Dendritic cell treated with granulocyte-macrophage colony-stimulating factor and Interleukin-4, amounts not matched to agents 40 ng/mL and 50 ng/mL, for 4 days (primary cell): ENCODE results near the gene OSBPL6.
"Not testable (repeated sequence)": the region's sequence is repeated elsewhere in the genome, so short reads cannot be mapped to it uniquely, and the experiment has no call there.

Experiments used
- H3K27ac Mint-ChIP-seq: one replicate; pipeline ENCODE4 v1.8.0; 2022; ENCODE audit warnings: mild to moderate bottlenecking, mixed read lengths
- H3K27me3 Mint-ChIP-seq: one replicate; pipeline ENCODE4 v1.8.0; 2022; ENCODE audit warnings: mild to moderate bottlenecking, mixed read lengths
- H3K36me3 Mint-ChIP-seq: one replicate; pipeline ENCODE4 v1.8.0; 2022; ENCODE audit warnings: low read depth, mixed read lengths
- H3K4me1 Mint-ChIP-seq: one replicate; pipeline ENCODE4 v1.8.0; 2022; ENCODE audit warnings: low read depth, mixed read lengths
- H3K4me3 Mint-ChIP-seq: one replicate; pipeline ENCODE4 v1.8.0; 2022; ENCODE audit warnings: mild to moderate bottlenecking, moderate library complexity, mixed read lengths
- H3K9me3 Mint-ChIP-seq: one replicate; pipeline ENCODE4 v1.8.0; 2022; ENCODE audit warnings: mixed read lengths
- intact Hi-C: fragments of 100-400 bp; cut with micrococcal nuclease; formaldehyde crosslinking; loops from one replicate; pipeline ENCODE4 v1.15.0; 2022

The OSBPL6 gene

GRCh38 chr2:178324077-178324476 lies 129.8 kb downstream of the OSBPL6 start:
- intact Hi-C loops, result no loop called here
- Mint-ChIP-seq H3K27ac (no peak overlapping the region), H3K4me1 (no peaks in the 10 kb centered on the region), H3K9me3 (no peaks in the 10 kb centered on the region), H3K36me3 (no peaks in the 10 kb centered on the region), H3K27me3 (no peaks in the 10 kb centered on the region), H3K4me3 (no peak overlapping the region)

GRCh38 chr2:178325268-178325667 lies 131.0 kb downstream of the OSBPL6 start:
- Mint-ChIP-seq H3K4me3 (no peak overlapping the region), H3K27ac (no peak overlapping the region), H3K36me3 (no peaks in the 10 kb centered on the region), H3K9me3 (no peaks in the 10 kb centered on the region), H3K4me1 (no peaks in the 10 kb centered on the region), H3K27me3 (no peaks in the 10 kb centered on the region)
- intact Hi-C loops, result no loop called here

GRCh38 chr2:178327516-178327915 lies 133.2 kb downstream of the OSBPL6 start:
- H3K27ac Mint-ChIP-seq, result no peak overlapping the region
- no peaks in the 10 kb centered on the region for H3K27me3 Mint-ChIP-seq
- no peaks in the 10 kb centered on the region for H3K36me3 Mint-ChIP-seq
- H3K9me3 Mint-ChIP-seq, result no peaks in the 10 kb centered on the region
- no peaks in the 10 kb centered on the region for H3K4me1 Mint-ChIP-seq
- H3K4me3 Mint-ChIP-seq, result no peak overlapping the region
- intact Hi-C loops, result no loop called here

- no peaks in the 10 kb centered on the region for H3K36me3 Mint-ChIP-seq
- H3K4me3 Mint-ChIP-seq, result no peak overlapping the region
- H3K27ac Mint-ChIP-seq, result no peak overlapping the region
- no peaks in the 10 kb centered on the region for H3K9me3 Mint-ChIP-seq
- H3K4me1 Mint-ChIP-seq, result no peaks in the 10 kb centered on the region
- intact Hi-C loops, result no loop called here
- no peaks in the 10 kb centered on the region for H3K27me3 Mint-ChIP-seq
Measured at GRCh38 chr2:178328037-178328436, 133.7 kb downstream of the OSBPL6 start.

GRCh38 chr2:178330175-178331017 lies 136.1 kb downstream of the OSBPL6 start:
- Mint-ChIP-seq H3K36me3 (no peaks in the 10 kb centered on the region), H3K9me3 (no peaks in the 10 kb centered on the region), H3K27ac (no peak overlapping the region), H3K27me3 (no peaks in the 10 kb centered on the region), H3K4me1 (no peaks in the 10 kb centered on the region), H3K4me3 (no peak overlapping the region)
- intact Hi-C loops, result no loop called here

GRCh38 chr2:178331474-178332432 lies 137.4 kb downstream of the OSBPL6 start:
- Mint-ChIP-seq H3K4me1 (no peaks in the 10 kb centered on the region), H3K27me3 (no peaks in the 10 kb centered on the region), H3K4me3 (no peak overlapping the region), H3K27ac (no peak overlapping the region), H3K36me3 (no peaks in the 10 kb centered on the region), H3K9me3 (no peaks in the 10 kb centered on the region)
- intact Hi-C loops, result no loop called here

- no peaks in the 10 kb centered on the region for H3K36me3 Mint-ChIP-seq
- no peaks in the 10 kb centered on the region for H3K9me3 Mint-ChIP-seq
- H3K4me3 Mint-ChIP-seq, result no peak overlapping the region
- no peak overlapping the region for H3K27ac Mint-ChIP-seq
- H3K4me1 Mint-ChIP-seq, result no peaks in the 10 kb centered on the region
- intact Hi-C loops, result no loop called here
- no peaks in the 10 kb centered on the region for H3K27me3 Mint-ChIP-seq
Measured at GRCh38 chr2:178333851-178334250, 139.5 kb downstream of the OSBPL6 start.

- Mint-ChIP-seq H3K27ac (no peak overlapping the region), H3K4me3 (no peak overlapping the region), H3K9me3 (no peaks in the 10 kb centered on the region), H3K27me3 (no peaks in the 10 kb centered on the region), H3K36me3 (no peaks in the 10 kb centered on the region), H3K4me1 (no peaks in the 10 kb centered on the region)
- intact Hi-C loops, result no loop called here
Measured at GRCh38 chr2:178335230-178335629, 140.9 kb downstream of the OSBPL6 start.

GRCh38 chr2:178344121-178344520 lies 149.8 kb downstream of the OSBPL6 start:
- intact Hi-C loops, result no loop called here
- H3K27me3 Mint-ChIP-seq, result no peaks in the 10 kb centered on the region
- no peak overlapping the region for H3K4me3 Mint-ChIP-seq
- H3K4me1 Mint-ChIP-seq, result no peaks in the 10 kb centered on the region
- no peaks in the 10 kb centered on the region for H3K9me3 Mint-ChIP-seq
- H3K27ac Mint-ChIP-seq, result no peak overlapping the region
- no peaks in the 10 kb centered on the region for H3K36me3 Mint-ChIP-seq

- no peaks in the 10 kb centered on the region for H3K9me3 Mint-ChIP-seq
- H3K27me3 Mint-ChIP-seq, result no peaks in the 10 kb centered on the region
- no peaks in the 10 kb centered on the region for H3K36me3 Mint-ChIP-seq
- no peaks in the 10 kb centered on the region for H3K4me1 Mint-ChIP-seq
- intact Hi-C loops, result no loop called here
- H3K4me3 Mint-ChIP-seq, result no peak overlapping the region
- H3K27ac Mint-ChIP-seq, result no peak overlapping the region
Measured at GRCh38 chr2:178345951-178346350, 151.6 kb downstream of the OSBPL6 start.

- H3K27ac Mint-ChIP-seq, result no peak overlapping the region
- no peaks in the 10 kb centered on the region for H3K4me1 Mint-ChIP-seq
- no peak overlapping the region for H3K4me3 Mint-ChIP-seq
- no peaks in the 10 kb centered on the region for H3K36me3 Mint-ChIP-seq
- no peaks in the 10 kb centered on the region for H3K27me3 Mint-ChIP-seq
- intact Hi-C loops, result no loop called here
- peaks cover 20% of the 10 kb centered on the region for H3K9me3 Mint-ChIP-seq
Measured at GRCh38 chr2:178350051-178350450, 155.7 kb downstream of the OSBPL6 start.

GRCh38 chr2:178357704-178358103 lies 163.4 kb downstream of the OSBPL6 start:
- H3K36me3 Mint-ChIP-seq, H3K4me1 Mint-ChIP-seq, H3K27me3 Mint-ChIP-seq, H3K4me3 Mint-ChIP-seq, H3K27ac Mint-ChIP-seq, intact Hi-C loops: not testable (repeated sequence)
- peaks cover 28% of the 10 kb centered on the region for H3K9me3 Mint-ChIP-seq

GRCh38 chr2:178359192-178359912 lies 165.0 kb downstream of the OSBPL6 start:
- no peak overlapping the region for H3K4me3 Mint-ChIP-seq
- H3K27ac Mint-ChIP-seq, result no peak overlapping the region
- intact Hi-C loops, result no loop called here
- H3K4me1 Mint-ChIP-seq, result no peaks in the 10 kb centered on the region
- H3K9me3 Mint-ChIP-seq, result peaks cover 12% of the 10 kb centered on the region
- H3K36me3 Mint-ChIP-seq, result no peaks in the 10 kb centered on the region
- no peaks in the 10 kb centered on the region for H3K27me3 Mint-ChIP-seq

- H3K4me1 Mint-ChIP-seq, result no peaks in the 10 kb centered on the region
- H3K4me3 Mint-ChIP-seq, result no peak overlapping the region
- no peak overlapping the region for H3K27ac Mint-ChIP-seq
- H3K27me3 Mint-ChIP-seq, result no peaks in the 10 kb centered on the region
- intact Hi-C loops, result no loop called here
- H3K36me3 Mint-ChIP-seq, result no peaks in the 10 kb centered on the region
- peaks cover 2% of the 10 kb centered on the region for H3K9me3 Mint-ChIP-seq
Measured at GRCh38 chr2:178361588-178361987, 167.3 kb downstream of the OSBPL6 start.
